Measurements from ENCODE around the gene ANXA8L1.
"Not testable (repeated sequence)": the region's sequence is repeated elsewhere in the genome, so short reads cannot be mapped to it uniquely, and the experiment has no call there.

ANXA8L1 gene

GRCh38 chr10:46412665-46413064 lies 37.1 kb downstream of the ANXA8L1 start:
- H3K27me3 Mint-ChIP-seq; H3K36me3 Mint-ChIP-seq (ENCODE audit: insufficient read depth); H3K27ac Mint-ChIP-seq (ENCODE audit: low read depth); H3K4me3 Mint-ChIP-seq; ATAC-seq (replicated peaks; ENCODE audit: extremely low read depth, poor library complexity, severe bottlenecking); H3K9me3 Mint-ChIP-seq; H3K4me1 Mint-ChIP-seq; DNase-seq (ENCODE audit: low spot score in 2 of 2): not testable (repeated sequence)

- H3K9me3 Mint-ChIP-seq; H3K36me3 Mint-ChIP-seq (ENCODE audit: insufficient read depth); DNase-seq (ENCODE audit: low spot score in 2 of 2); ATAC-seq (replicated peaks; ENCODE audit: extremely low read depth, poor library complexity, severe bottlenecking); H3K4me1 Mint-ChIP-seq; H3K4me3 Mint-ChIP-seq; H3K27me3 Mint-ChIP-seq; H3K27ac Mint-ChIP-seq (ENCODE audit: low read depth): not testable (repeated sequence)
These were observed 39.7 kb downstream of the ANXA8L1 start for GRCh38 chr10:46415291-46415690.

GRCh38 chr10:46418283-46418682 lies 42.7 kb downstream of the ANXA8L1 start:
- ATAC-seq (replicated peaks; ENCODE audit: extremely low read depth, poor library complexity, severe bottlenecking); H3K36me3 Mint-ChIP-seq (ENCODE audit: insufficient read depth); DNase-seq (ENCODE audit: low spot score in 2 of 2): not testable (repeated sequence)

GRCh38 chr10:46419570-46420379 lies 44.2 kb downstream of the ANXA8L1 start:
- H3K4me3 Mint-ChIP-seq; H3K27me3 Mint-ChIP-seq; H3K36me3 Mint-ChIP-seq (ENCODE audit: insufficient read depth); DNase-seq (ENCODE audit: low spot score in 2 of 2); ATAC-seq (replicated peaks; ENCODE audit: extremely low read depth, poor library complexity, severe bottlenecking); H3K9me3 Mint-ChIP-seq; H3K4me1 Mint-ChIP-seq; H3K27ac Mint-ChIP-seq (ENCODE audit: low read depth): not testable (repeated sequence)

More at GRCh38 chr10:46418283-46418682, 42.7 kb downstream of the ANXA8L1 start:
- not testable (repeated sequence) for H3K4me3 Mint-ChIP-seq; H3K9me3 Mint-ChIP-seq; H3K4me1 Mint-ChIP-seq; H3K27me3 Mint-ChIP-seq; H3K27ac Mint-ChIP-seq (ENCODE audit: low read depth)

GRCh38 chr10:46423550-46423949 lies 48.0 kb downstream of the ANXA8L1 start:
- not testable (repeated sequence) for H3K27me3 Mint-ChIP-seq; DNase-seq (ENCODE audit: low spot score in 2 of 2); H3K36me3 Mint-ChIP-seq (ENCODE audit: insufficient read depth); H3K4me1 Mint-ChIP-seq; H3K9me3 Mint-ChIP-seq; H3K27ac Mint-ChIP-seq (ENCODE audit: low read depth); H3K4me3 Mint-ChIP-seq; ATAC-seq (replicated peaks; ENCODE audit: extremely low read depth, poor library complexity, severe bottlenecking)

- DNase-seq (ENCODE audit: low spot score in 2 of 2); ATAC-seq (replicated peaks; ENCODE audit: extremely low read depth, poor library complexity, severe bottlenecking); H3K27me3 Mint-ChIP-seq; H3K27ac Mint-ChIP-seq (ENCODE audit: low read depth); H3K4me1 Mint-ChIP-seq; H3K36me3 Mint-ChIP-seq (ENCODE audit: insufficient read depth); H3K9me3 Mint-ChIP-seq; H3K4me3 Mint-ChIP-seq: not testable (repeated sequence)
These were observed 65.4 kb downstream of the ANXA8L1 start for GRCh38 chr10:46440942-46441341.
